Endodermal cell (in vitro differentiated cells): ENCODE measurements around the gene EML1. TPM values are rescaled to one million over a fixed set of nuclear protein-coding genes. Genes with fewer than 3 reads are reported as not detected.
A peak's percentile ranks its signal among the peaks of the same experiment; 100 is the strongest.

ENCODE experiments used
- DNase-seq: peaks from one replicate; pipeline ENCODE4 v3.0.0-alpha.2; 2017
- H3K27ac ChIP-seq: 2 replicates; pipeline ENCODE4 v1.5.1; 2013; ENCODE audit warnings: mild to moderate bottlenecking, low read depth, low read length, moderate library complexity
- H3K27me3 ChIP-seq: 2 replicates; pipeline ENCODE4 v1.6.1; 2013; ENCODE audit warnings: mild to moderate bottlenecking, low read length, moderate library complexity; ENCODE audit not compliant: insufficient read depth, control insufficient read depth, poor library complexity, severe bottlenecking
- H3K36me3 ChIP-seq: 2 replicates; pipeline ENCODE4 v1.7.0; 2013; ENCODE audit warnings: mild to moderate bottlenecking, low read length, moderate library complexity; ENCODE audit not compliant: control insufficient read depth, insufficient read depth
- H3K4me1 ChIP-seq: one replicate; pipeline ENCODE4 v1.7.0; 2013; ENCODE audit warnings: low read length; ENCODE audit not compliant: control insufficient read depth, insufficient read depth
- H3K4me3 ChIP-seq: 2 replicates; pipeline ENCODE4 v1.5.1; 2013; ENCODE audit warnings: mild to moderate bottlenecking, low read length, moderate library complexity
- H3K9ac ChIP-seq: 2 replicates; pipeline ENCODE4 v1.6.1; 2013; ENCODE audit warnings: mild to moderate bottlenecking, low read length, moderate library complexity; ENCODE audit not compliant: poor library complexity, severe bottlenecking; ENCODE audit errors: extremely low read depth
- H3K9me3 ChIP-seq: 2 replicates; pipeline ENCODE4 v1.6.1; 2013; ENCODE audit warnings: mild to moderate bottlenecking, low read length, moderate library complexity; ENCODE audit not compliant: control insufficient read depth
- H3K27ac Mint-ChIP-seq: 2 replicates; pipeline ENCODE4 v1.8.0; 2020; ENCODE audit warnings: mixed read lengths
- H3K27me3 Mint-ChIP-seq: 2 replicates; pipeline ENCODE4 v1.8.0; 2021; ENCODE audit warnings: mild to moderate bottlenecking, mixed read lengths; ENCODE audit not compliant: insufficient read depth
- H3K36me3 Mint-ChIP-seq: 2 replicates; pipeline ENCODE4 v1.8.0; 2020; ENCODE audit warnings: low read depth, mixed read lengths
- H3K4me1 Mint-ChIP-seq: 2 replicates; pipeline ENCODE4 v1.8.0; 2020; ENCODE audit warnings: mixed read lengths
- H3K4me3 Mint-ChIP-seq: 2 replicates; pipeline ENCODE4 v1.8.0; 2020; ENCODE audit warnings: mild to moderate bottlenecking, moderate library complexity, mixed read lengths
- H3K9me3 Mint-ChIP-seq: 2 replicates; pipeline ENCODE4 v1.8.0; 2020; ENCODE audit warnings: mild to moderate bottlenecking, mixed read lengths
- CTCF ChIP-seq: fragments of 200-600 bp; sonication (generic); conservative IDR thresholded peaks from 2 replicates; pipeline ENCODE4 v1.5.0; 2021; ENCODE audit warnings: antibody characterized with exemption, mild to moderate bottlenecking
- WGBS, 2 experiments: methylation state at CpG; one replicate each; pipeline versions ENCODE4 v1.1.5 to v1.1.7; 2013; ENCODE audit warnings: missing lambda C conversion rate in 2 of 2, mixed read lengths in 1 of 2; ENCODE audit not compliant: insufficient coverage in 1 of 2, insufficient read length in 1 of 2; 5-methylcytosine and 5-hydroxymethylcytosine counted together
- total RNA-seq, 2 donors: library from RNA; stranded (reverse); fragmentation: NEBNext Ultra II Directional in 1 of 2; extraction: Animal tissue kit (Norgen Biotek cat#: 25700) in 1 of 2; gene quantifications; 2 replicates in 1 of 2; 3 replicates in 1 of 2; pipeline ENCODE4 v1.2.1, GENCODE V29; 2021

EML1 gene
- total RNA-seq, 2 donors from 2014 or later, result 25.0 to 31.4 TPM

GRCh38 chr14:99781853-99782610, 11.2 kb upstream of the EML1 start:
- H3K27ac Mint-ChIP-seq, result no peak overlapping the region
- no peak overlapping the region for H3K27ac ChIP-seq
- H3K4me1 Mint-ChIP-seq, result peaks cover 22% of the 10 kb centered on the region
- no peak overlapping the region for H3K9ac ChIP-seq
- peaks cover 10% of the 10 kb centered on the region for H3K9me3 Mint-ChIP-seq
- H3K27me3 Mint-ChIP-seq, result peaks cover 53% of the 10 kb centered on the region
- no peak overlapping the region for H3K4me3 ChIP-seq
- TF ChIP-seq CTCF, result no peak
- H3K36me3 ChIP-seq, result no peaks in the 10 kb centered on the region
- WGBS, 2 experiments, result 85 to 95% methylated on average over 8 to 14 of the region's 14 CpGs
- DNase-seq, result peak; percentile 48
- H3K4me3 Mint-ChIP-seq, result no peak overlapping the region
- H3K4me1 ChIP-seq, result peaks cover 7% of the 10 kb centered on the region
- peaks cover 26% of the 10 kb centered on the region for H3K9me3 ChIP-seq
- H3K36me3 Mint-ChIP-seq, result peaks cover 2% of the 10 kb centered on the region
- peaks cover 10% of the 10 kb centered on the region for H3K27me3 ChIP-seq

GRCh38 chr14:99784508-99784907, 8.7 kb upstream of the EML1 start:
- Histone ChIP-seq H3K27me3 (peaks cover 10% of the 10 kb centered on the region), H3K9ac (no peak overlapping the region), H3K36me3 (no peaks in the 10 kb centered on the region), H3K9me3 (peaks cover 8% of the 10 kb centered on the region), H3K4me3 (no peak overlapping the region), H3K27ac (no peak overlapping the region), H3K4me1 (peaks cover 7% of the 10 kb centered on the region)
- peaks cover 22% of the 10 kb centered on the region for H3K4me1 Mint-ChIP-seq
- TF ChIP-seq CTCF, result no peak
- H3K9me3 Mint-ChIP-seq, result no peaks in the 10 kb centered on the region
- no peak overlapping the region for H3K4me3 Mint-ChIP-seq
- H3K27ac Mint-ChIP-seq, result peak overlapping the region; percentile 94
- H3K27me3 Mint-ChIP-seq, result peaks cover 63% of the 10 kb centered on the region
- WGBS, 2 experiments, result 14 to 57% methylated on average over 2 to 4 of the region's 4 CpGs
- H3K36me3 Mint-ChIP-seq, result no peaks in the 10 kb centered on the region
- DNase-seq, result peak; percentile 87

GRCh38 chr14:99785426-99785825, 7.8 kb upstream of the EML1 start:
- no peaks in the 10 kb centered on the region for H3K36me3 Mint-ChIP-seq
- no peaks in the 10 kb centered on the region for H3K36me3 ChIP-seq
- H3K4me1 Mint-ChIP-seq, result peaks cover 22% of the 10 kb centered on the region
- no peak overlapping the region for H3K4me3 Mint-ChIP-seq
- no peak for TF ChIP-seq CTCF
- H3K27me3 ChIP-seq, result peaks cover 10% of the 10 kb centered on the region
- H3K4me3 ChIP-seq, result no peak overlapping the region
- H3K27me3 Mint-ChIP-seq, result peaks cover 57% of the 10 kb centered on the region
- H3K9ac ChIP-seq, result no peak overlapping the region
- no peaks in the 10 kb centered on the region for H3K9me3 ChIP-seq
- WGBS, 2 experiments, result 92% methylated on average over 6 to 9 of the region's 9 CpGs
- H3K9me3 Mint-ChIP-seq, result no peaks in the 10 kb centered on the region
- H3K4me1 ChIP-seq, result peaks cover 7% of the 10 kb centered on the region
- DNase-seq, result peak; percentile 10
- no peak overlapping the region for H3K27ac ChIP-seq
- H3K27ac Mint-ChIP-seq, result no peak overlapping the region
